Measurements from ENCODE around the gene LIPH.
A peak's percentile ranks its signal among the peaks of the same experiment; 100 is the strongest.
"Not testable (repeated sequence)": the region's sequence is repeated elsewhere in the genome, so short reads cannot be mapped to it uniquely, and the experiment has no call there.

LIPH gene

GRCh38 chr3:185552358-185552877, at the start of gene LIPH:
Gene LIPH, minus strand, starts transcription at chr3:185552588. Its CDS starts 117 bp downstream, at chr3:185552471.
- DNase-seq = no peak

GRCh38 chr3:185595526-185595925, 43.1 kb upstream of the LIPH start:
- no peak for DNase-seq

- no peak for DNase-seq
Observed at GRCh38 chr3:185594073-185594472, 41.7 kb upstream of the LIPH start.

GRCh38 chr3:185586686-185587039, 34.3 kb upstream of the LIPH start:
- DNase-seq = no peak

GRCh38 chr3:185585859-185586685, 33.7 kb upstream of the LIPH start, which contains the start of gene SENP2:
Gene SENP2, plus strand, starts transcription at chr3:185586295. Its CDS starts 119 bp downstream, at chr3:185586414.
- peak; percentile 99 for DNase-seq

GRCh38 chr3:185585518-185585858, 33.1 kb upstream of the LIPH start:
- no peak for DNase-seq

GRCh38 chr3:185584686-185585085, 32.3 kb upstream of the LIPH start:
- DNase-seq = no peak

GRCh38 chr3:185583925-185584324, 31.5 kb upstream of the LIPH start:
- no peak for DNase-seq

- no peak for DNase-seq
Observed at GRCh38 chr3:185582871-185583270, 30.5 kb upstream of the LIPH start.

- DNase-seq = no peak
Observed at GRCh38 chr3:185582236-185582635, 29.8 kb upstream of the LIPH start.

GRCh38 chr3:185575108-185575869, 22.9 kb upstream of the LIPH start:
- DNase-seq = peak; percentile 5

GRCh38 chr3:185572183-185572582, 19.8 kb upstream of the LIPH start:
- DNase-seq = no peak

GRCh38 chr3:185561958-185562357, 9.6 kb upstream of the LIPH start:
- no peak for DNase-seq

- DNase-seq = no peak
Observed at GRCh38 chr3:185561374-185561943, 9.1 kb upstream of the LIPH start.

- DNase-seq = no peak
Observed at GRCh38 chr3:185560676-185561075, 8.3 kb upstream of the LIPH start.

- no peak for DNase-seq
Observed at GRCh38 chr3:185559706-185560090, 7.3 kb upstream of the LIPH start.

GRCh38 chr3:185558395-185558794, 6.0 kb upstream of the LIPH start:
- no peak for DNase-seq

GRCh38 chr3:185556640-185557039, 4.3 kb upstream of the LIPH start:
- DNase-seq = not testable (repeated sequence)

- no peak for DNase-seq
Observed at GRCh38 chr3:185555860-185556347, 3.5 kb upstream of the LIPH start.

- no peak for DNase-seq
Observed at GRCh38 chr3:185555101-185555501, 2.7 kb upstream of the LIPH start.

GRCh38 chr3:185549651-185550111, 2.7 kb downstream of the LIPH start:
- no peak for DNase-seq

- peak; percentile 91 for DNase-seq
Observed at GRCh38 chr3:185549122-185549521, 3.3 kb downstream of the LIPH start.

GRCh38 chr3:185540695-185541094, 11.7 kb downstream of the LIPH start:
- DNase-seq = no peak

Data from NCI-H446 treated with DMSO at 0.1 percent for 48 hours (cell line).